Testis (tissue), 2 donors: ENCODE results near the gene PCGF6.
"Not testable (repeated sequence)": the region's sequence is repeated elsewhere in the genome, so short reads cannot be mapped to it uniquely, and the experiment has no call there.

Source experiments
- CTCF ChIP-seq, 3 experiments: fragments of 450-650 bp in 2 of 3; fragments of 200-600 bp in 1 of 3; sonication (generic) in 1 of 3; IDR thresholded peaks; one replicate each; pipeline ENCODE4 v1.5.1; 2016 to 2019; ENCODE audit warnings: antibody characterized with exemption in 3 of 3, mild to moderate bottlenecking in 2 of 3, moderate library complexity in 1 of 3
- POLR2A ChIP-seq: fragments of 450-650 bp; IDR thresholded peaks from one replicate; pipeline ENCODE4 v1.6.1; 2017; ENCODE audit warnings: antibody characterized with exemption, mild to moderate bottlenecking, moderate library complexity

GRCh38 chr10:103360791-103361190, 9.9 kb upstream of the PCGF6 start:
- not testable (repeated sequence) for TF ChIP-seq CTCF (IDR thresholded peaks at IDR 0.05); POLR2A
